Vagina (tissue), 2 donors: Measurements from ENCODE around the gene MEDAG. TPM values are rescaled to one million over a fixed set of nuclear protein-coding genes. Genes with fewer than 3 reads are reported as not detected.
"Not testable (repeated sequence)": the region's sequence is repeated elsewhere in the genome, so short reads cannot be mapped to it uniquely, and the experiment has no call there.

Experiments
- DNase-seq, 2 donors: peaks; one replicate each; pipeline ENCODE4 v3.0.0-alpha.2; 2017; ENCODE audit errors: extremely low spot score in 2 of 2
- H3K27ac ChIP-seq: fragments of 200-600 bp; sonication (generic); one replicate; pipeline ENCODE4 v1.5.1; 2019
- H3K27me3 ChIP-seq: fragments of 200-600 bp; sonication (generic); one replicate; pipeline ENCODE4 v1.5.1; 2019
- H3K36me3 ChIP-seq, 2 donors: fragments of 200-600 bp; sonication (generic); one replicate each; pipeline ENCODE4 v1.5.1; 2017 to 2019
- H3K4me1 ChIP-seq: fragments of 200-600 bp; sonication (generic); one replicate; pipeline ENCODE4 v1.5.1; 2019
- H3K4me3 ChIP-seq, 2 donors: fragments of 200-600 bp; sonication (generic); 1 replicate in 1 of 2; 2 replicates in 1 of 2; pipeline ENCODE4 v1.5.1; 2016 to 2019
- H3K9me3 ChIP-seq: fragments of 200-600 bp; sonication (generic); one replicate; pipeline ENCODE4 v1.5.1; 2019
- POLR2A ChIP-seq, 2 donors: fragments of 450-650 bp; IDR thresholded peaks; one replicate each; pipeline ENCODE4 v1.6.1; 2017; ENCODE audit warnings: antibody characterized with exemption in 2 of 2, mild to moderate bottlenecking in 2 of 2, moderate library complexity in 2 of 2
- POLR2AphosphoS5 ChIP-seq, 2 donors: sonication (generic); formaldehyde crosslinking; IDR thresholded peaks; one replicate each; pipeline ENCODE4 v1.9.0; 2017; ENCODE audit warnings: antibody characterized with exemption in 2 of 2, mild to moderate bottlenecking in 2 of 2, low read depth in 1 of 2; ENCODE audit not compliant: insufficient read depth in 1 of 2
- intact Hi-C: fragments of 100-400 bp; cut with DNase I; formaldehyde crosslinking; loops from one replicate; pipeline ENCODE4 v1.15.1; 2023
- total RNA-seq: library from RNA; depleted of rRNA; stranded (reverse); fragments of >200 nt; gene quantifications from one replicate; pipeline ENCODE4 v1.2.3, GENCODE V29; 2016
- TF ChIP-seq, protein P1 (sequence below), 3 experiments: fragments of 450-650 bp in 2 of 3; fragments of 200-600 bp in 1 of 3; sonication (generic) in 1 of 3; IDR thresholded peaks; one replicate each; pipeline ENCODE4 v1.5.1; 2017 to 2019; ENCODE audit warnings: antibody characterized with exemption in 3 of 3, mild to moderate bottlenecking in 2 of 3, moderate library complexity in 2 of 3

Gene MEDAG
- total RNA-seq, 1 donor from 2014 or later, result 46.4 TPM

DNA sequence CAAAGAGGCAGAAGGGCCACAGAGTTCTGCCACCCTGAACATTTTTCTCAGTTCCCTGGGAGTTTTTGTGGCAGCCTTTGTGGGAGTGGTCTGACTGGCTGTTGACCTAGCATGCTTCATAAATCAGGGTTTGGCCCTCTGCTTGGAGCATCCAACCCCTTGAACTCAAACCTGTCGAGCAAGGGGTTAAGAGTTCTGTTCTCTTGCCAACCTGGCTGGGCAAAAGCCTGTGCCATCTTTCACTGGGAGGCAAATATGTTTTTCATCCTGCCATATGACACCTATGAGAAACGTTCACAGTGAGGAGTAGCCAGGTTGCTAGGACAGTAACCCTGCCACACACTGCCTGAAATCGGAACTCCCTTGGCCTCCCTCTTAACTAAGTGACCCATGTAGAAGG is 18.6 kb downstream of the MEDAG start:
- intact Hi-C loops, result no loop called here

DNA sequence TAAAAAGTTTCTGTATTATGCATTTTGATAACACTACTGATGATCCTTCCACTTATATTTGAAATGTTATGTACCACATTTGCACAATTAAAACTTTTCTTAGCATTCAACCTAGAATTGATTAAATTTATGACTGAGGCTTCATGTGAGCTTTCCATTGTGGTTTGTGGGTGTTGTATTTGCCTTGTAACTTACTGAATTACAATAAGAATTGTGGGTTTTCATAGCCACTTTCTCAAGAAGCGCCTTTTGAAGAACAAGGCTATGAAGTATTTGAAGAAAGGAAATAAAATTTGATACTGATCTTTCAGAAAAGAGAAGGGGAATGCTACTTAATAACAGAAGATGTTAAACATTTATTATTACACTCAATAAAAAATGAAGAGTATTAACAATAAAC is 19.4 kb downstream of the MEDAG start:
- Histone ChIP-seq H3K9me3 (no peaks in the 10 kb centered on the region), H3K36me3 (no peaks in the 10 kb centered on the region), H3K27ac (no peak overlapping the region), H3K27me3 (no peaks in the 10 kb centered on the region), H3K4me1 (peaks cover 15% of the 10 kb centered on the region), H3K4me3 (no peak overlapping the region)
- no peak for DNase-seq
- TF ChIP-seq POLR2A (IDR thresholded peaks at IDR 0.05) (no peak), POLR2AphosphoS5 (IDR thresholded peaks at IDR 0.05; ENCODE audit: insufficient read depth in 1 of 2, low read depth in 1 of 2) (no peak)
- TF ChIP-seq, protein P1, sequence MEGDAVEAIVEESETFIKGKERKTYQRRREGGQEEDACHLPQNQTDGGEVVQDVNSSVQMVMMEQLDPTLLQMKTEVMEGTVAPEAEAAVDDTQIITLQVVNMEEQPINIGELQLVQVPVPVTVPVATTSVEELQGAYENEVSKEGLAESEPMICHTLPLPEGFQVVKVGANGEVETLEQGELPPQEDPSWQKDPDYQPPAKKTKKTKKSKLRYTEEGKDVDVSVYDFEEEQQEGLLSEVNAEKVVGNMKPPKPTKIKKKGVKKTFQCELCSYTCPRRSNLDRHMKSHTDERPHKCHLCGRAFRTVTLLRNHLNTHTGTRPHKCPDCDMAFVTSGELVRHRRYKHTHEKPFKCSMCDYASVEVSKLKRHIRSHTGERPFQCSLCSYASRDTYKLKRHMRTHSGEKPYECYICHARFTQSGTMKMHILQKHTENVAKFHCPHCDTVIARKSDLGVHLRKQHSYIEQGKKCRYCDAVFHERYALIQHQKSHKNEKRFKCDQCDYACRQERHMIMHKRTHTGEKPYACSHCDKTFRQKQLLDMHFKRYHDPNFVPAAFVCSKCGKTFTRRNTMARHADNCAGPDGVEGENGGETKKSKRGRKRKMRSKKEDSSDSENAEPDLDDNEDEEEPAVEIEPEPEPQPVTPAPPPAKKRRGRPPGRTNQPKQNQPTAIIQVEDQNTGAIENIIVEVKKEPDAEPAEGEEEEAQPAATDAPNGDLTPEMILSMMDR (IDR thresholded peaks at IDR 0.05), result no peak
- intact Hi-C loops, result no loop called here

More for the DNA sequence above, 18.6 kb downstream of the MEDAG start:
- Histone ChIP-seq H3K9me3 (no peaks in the 10 kb centered on the region), H3K27ac (no peak overlapping the region), H3K36me3 (no peaks in the 10 kb centered on the region), H3K27me3 (no peaks in the 10 kb centered on the region), H3K4me1 (peaks cover 15% of the 10 kb centered on the region), H3K4me3 (no peak overlapping the region)
- TF ChIP-seq, protein P1 (IDR thresholded peaks at IDR 0.05), result no peak
- TF ChIP-seq POLR2AphosphoS5 (IDR thresholded peaks at IDR 0.05; ENCODE audit: insufficient read depth in 1 of 2, low read depth in 1 of 2) (no peak), POLR2A (IDR thresholded peaks at IDR 0.05) (no peak)
- no peak for DNase-seq

DNA sequence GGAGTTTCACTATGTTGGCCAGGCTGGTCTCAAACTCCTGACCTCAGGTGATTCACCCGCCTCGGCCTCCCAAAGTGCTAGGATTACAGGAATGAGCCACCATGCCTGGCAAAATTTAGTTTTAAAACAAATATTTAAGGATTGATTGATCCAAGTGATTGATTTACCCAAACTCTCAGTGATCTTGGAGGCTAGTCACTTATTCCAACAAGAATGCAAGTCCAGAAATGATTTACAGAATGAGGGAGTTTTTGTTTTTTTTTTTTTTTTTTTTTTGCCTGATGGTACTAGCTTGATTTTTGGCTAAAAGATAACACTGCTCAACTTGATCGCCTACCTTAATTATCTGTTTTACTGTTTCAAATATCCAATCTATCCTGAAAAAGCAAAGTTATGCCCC is 20.7 kb downstream of the MEDAG start:
- Histone ChIP-seq H3K36me3 (no peaks in the 10 kb centered on the region), H3K27ac (no peak overlapping the region), H3K9me3 (no peaks in the 10 kb centered on the region), H3K4me1 (peaks cover 15% of the 10 kb centered on the region), H3K27me3 (no peaks in the 10 kb centered on the region), H3K4me3 (no peak overlapping the region)
- TF ChIP-seq POLR2A (IDR thresholded peaks at IDR 0.05), result no peak
- TF ChIP-seq POLR2AphosphoS5 (IDR thresholded peaks at IDR 0.05; ENCODE audit: insufficient read depth in 1 of 2, low read depth in 1 of 2), result no peak
- TF ChIP-seq, protein P1 (IDR thresholded peaks at IDR 0.05), result no peak
- intact Hi-C loops, result no loop called here
- DNase-seq, result no peak

DNA sequence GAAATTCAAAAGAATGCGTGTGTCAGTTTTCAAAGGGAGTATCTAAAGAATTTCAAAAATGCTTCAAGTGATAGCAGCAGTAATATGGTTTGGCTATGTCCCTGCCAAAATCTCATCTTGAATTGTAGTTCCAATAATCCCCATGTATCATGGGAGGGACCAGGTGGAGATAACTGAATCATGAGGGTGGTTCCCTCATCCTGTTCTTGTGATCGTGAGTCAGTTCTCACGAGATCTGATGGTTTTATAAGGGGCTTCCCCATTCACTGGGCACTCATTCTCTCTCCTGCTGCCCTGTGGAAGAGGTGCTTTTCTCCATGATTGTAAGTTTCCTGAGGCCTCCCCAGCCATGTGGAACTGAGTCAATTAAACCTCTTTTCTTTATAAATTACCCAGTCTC is 21.1 kb downstream of the MEDAG start:
- H3K36me3 ChIP-seq, intact Hi-C loops: not testable (repeated sequence)

DNA sequence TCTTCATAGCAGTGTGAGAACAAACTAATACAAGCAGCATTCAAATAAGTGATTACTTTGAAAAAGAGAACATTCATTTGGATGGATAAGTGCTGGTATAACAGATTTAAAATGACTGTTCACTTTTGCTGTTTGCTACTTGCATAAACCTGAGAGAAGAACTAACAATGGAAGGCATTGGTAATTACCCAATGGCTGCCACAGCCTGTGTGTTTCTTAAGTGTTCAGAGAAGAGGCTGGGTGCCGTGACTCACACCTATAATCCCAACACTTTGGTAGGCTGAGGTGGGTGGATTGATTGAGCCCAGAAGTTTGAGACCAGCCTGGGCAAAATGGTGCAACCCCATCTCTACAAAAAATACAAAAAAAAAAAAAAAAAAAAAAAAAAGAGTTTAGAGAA is 21.5 kb downstream of the MEDAG start:
- Histone ChIP-seq H3K36me3 (no peaks in the 10 kb centered on the region), H3K27me3 (no peaks in the 10 kb centered on the region), H3K9me3 (no peaks in the 10 kb centered on the region), H3K4me1 (peaks cover 15% of the 10 kb centered on the region), H3K27ac (peak overlapping the region; percentile 26), H3K4me3 (no peak overlapping the region)
- intact Hi-C loops, result no loop called here
- TF ChIP-seq, protein P1 (IDR thresholded peaks at IDR 0.05), result no peak
- no peak for TF ChIP-seq POLR2AphosphoS5 (IDR thresholded peaks at IDR 0.05; ENCODE audit: insufficient read depth in 1 of 2, low read depth in 1 of 2)
- TF ChIP-seq POLR2A (IDR thresholded peaks at IDR 0.05), result no peak
- no peak for DNase-seq

More for the DNA sequence above, 21.1 kb downstream of the MEDAG start:
- not testable (repeated sequence) for H3K4me3 ChIP-seq, H3K9me3 ChIP-seq, DNase-seq, H3K27me3 ChIP-seq
- H3K27ac ChIP-seq, result peak overlapping the region; percentile 26
- peaks cover 15% of the 10 kb centered on the region for H3K4me1 ChIP-seq

DNA sequence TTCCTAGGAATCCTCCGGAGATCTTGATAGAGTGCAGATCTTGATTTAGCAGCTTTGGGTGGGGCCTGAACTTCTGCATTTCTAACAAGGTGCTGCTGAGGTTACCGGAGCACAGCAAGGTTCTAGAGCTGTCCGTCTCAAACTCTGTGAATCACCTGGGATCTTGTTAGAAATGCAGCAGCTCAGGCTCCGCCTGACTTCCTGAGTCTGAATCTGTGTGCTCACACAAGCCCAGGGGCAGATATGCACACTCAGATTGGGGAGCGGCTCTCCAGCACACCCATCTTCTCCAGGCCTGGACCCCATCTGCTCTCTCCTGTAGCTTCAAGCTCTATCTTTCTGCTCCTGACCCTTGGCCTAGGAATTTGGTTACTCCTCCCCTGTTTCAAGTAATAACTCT is 22.9 kb downstream of the MEDAG start:
- Histone ChIP-seq H3K4me1 (peaks cover 8% of the 10 kb centered on the region), H3K27me3 (no peaks in the 10 kb centered on the region), H3K9me3 (no peaks in the 10 kb centered on the region), H3K4me3 (no peak overlapping the region), H3K36me3 (no peaks in the 10 kb centered on the region), H3K27ac (no peak overlapping the region)
- intact Hi-C loops, result no loop called here
- TF ChIP-seq POLR2AphosphoS5 (IDR thresholded peaks at IDR 0.05; ENCODE audit: insufficient read depth in 1 of 2, low read depth in 1 of 2) (peak in 1 of 2 donors; percentile 40), POLR2A (IDR thresholded peaks at IDR 0.05) (no peak)
- no peak for DNase-seq
